ENCODE measurements around the gene FTO.

FTO gene

GRCh38 chr16:54062361-54063278 is 358.7 kb downstream of the FTO start:
- peak; percentile 75 for DNase-seq

GRCh38 chr16:54063279-54063773 is 359.4 kb downstream of the FTO start:
- no peak for DNase-seq

GRCh38 chr16:54066451-54067105 is 362.6 kb downstream of the FTO start:
- DNase-seq, result no peak

- DNase-seq, result no peak
Measured at GRCh38 chr16:54067322-54068065, 363.5 kb downstream of the FTO start.

GRCh38 chr16:54068212-54068611 is 364.3 kb downstream of the FTO start:
- no peak for DNase-seq

- peak; percentile 73 for DNase-seq
Measured at GRCh38 chr16:54069601-54070239, 365.8 kb downstream of the FTO start.

GRCh38 chr16:54070789-54071343 is 366.9 kb downstream of the FTO start:
- DNase-seq, result peak; percentile 72

GRCh38 chr16:54071514-54071913 is 367.6 kb downstream of the FTO start:
- DNase-seq, result peak; percentile 67

- DNase-seq, result peak; percentile 91
Measured at GRCh38 chr16:54072237-54072636, 368.3 kb downstream of the FTO start.

GRCh38 chr16:54073356-54073755 is 369.4 kb downstream of the FTO start:
- no peak for DNase-seq

- DNase-seq, result peak; percentile 39
Measured at GRCh38 chr16:54075446-54075845, 371.5 kb downstream of the FTO start.

- no peak for DNase-seq
Measured at GRCh38 chr16:54076006-54076504, 372.1 kb downstream of the FTO start.

- peak; percentile 73 for DNase-seq
Measured at GRCh38 chr16:54077050-54077821, 373.3 kb downstream of the FTO start.

GRCh38 chr16:54080524-54081008 is 376.6 kb downstream of the FTO start:
- DNase-seq, result no peak

GRCh38 chr16:54086791-54087190 is 382.8 kb downstream of the FTO start:
- no peak for DNase-seq

- DNase-seq, result no peak
Measured at GRCh38 chr16:54090602-54091001, 386.6 kb downstream of the FTO start.

GRCh38 chr16:54093281-54093680 is 389.3 kb downstream of the FTO start:
- no peak for DNase-seq

GRCh38 chr16:54094641-54095040 is 390.7 kb downstream of the FTO start:
- no peak for DNase-seq

- DNase-seq, result no peak
Measured at GRCh38 chr16:54096607-54097006, 392.7 kb downstream of the FTO start.

GRCh38 chr16:54097774-54098173 is 393.8 kb downstream of the FTO start:
- DNase-seq, result peak; percentile 18

- peak; percentile 22 for DNase-seq
Measured at GRCh38 chr16:54098247-54098646, 394.3 kb downstream of the FTO start.
